ENCODE results near the gene VWCE. TPM values are rescaled to one million over a fixed set of nuclear protein-coding genes. Genes with fewer than 3 reads are reported as not detected.

VWCE gene
- total RNA-seq, 2 donors from 2014 or later = 2.0 to 4.3 TPM

GRCh38 chr11:61278001-61278470 is 17.1 kb downstream of the VWCE start:
- Histone ChIP-seq H3K27me3 (replicated peaks; ENCODE audit: insufficient read depth) (no peaks in the 10 kb centered on the region), H3K4me1 (replicated peaks) (no peaks in the 10 kb centered on the region), H3K36me3 (no peaks in the 10 kb centered on the region), H3K27ac (no peak overlapping the region), H3K4me3 (no peak overlapping the region), H3K9me3 (no peaks in the 10 kb centered on the region)
- intact Hi-C loops (cut with DNase I) = no loop called here
- DNase-seq (ENCODE audit: low spot score) = no peak
- no peak for TF ChIP-seq POLR2A (IDR thresholded peaks at IDR 0.05)
- no peak for TF ChIP-seq POLR2AphosphoS5 (IDR thresholded peaks at IDR 0.05)
- TF ChIP-seq CTCF (IDR thresholded peaks at IDR 0.05) = no peak
- 52% methylated on average over 10 of the region's 10 CpGs for WGBS

- no peak overlapping the region for H3K27ac ChIP-seq
- intact Hi-C loops (cut with DNase I) = no loop called here
- H3K36me3 ChIP-seq = no peaks in the 10 kb centered on the region
- WGBS = 77% methylated on average over 14 of the region's 14 CpGs
- H3K4me1 ChIP-seq (replicated peaks) = no peaks in the 10 kb centered on the region
- no peaks in the 10 kb centered on the region for H3K9me3 ChIP-seq
- DNase-seq (ENCODE audit: low spot score) = no peak
- H3K4me3 ChIP-seq = no peak overlapping the region
- no peaks in the 10 kb centered on the region for H3K27me3 ChIP-seq (replicated peaks; ENCODE audit: insufficient read depth)
- no peak for TF ChIP-seq CTCF (IDR thresholded peaks at IDR 0.05)
- TF ChIP-seq POLR2A (IDR thresholded peaks at IDR 0.05) = no peak
- TF ChIP-seq POLR2AphosphoS5 (IDR thresholded peaks at IDR 0.05) = no peak
Observed at GRCh38 chr11:61277186-61278000, 17.7 kb downstream of the VWCE start.

- no peak for TF ChIP-seq POLR2AphosphoS5 (IDR thresholded peaks at IDR 0.05)
- no peak for TF ChIP-seq POLR2A (IDR thresholded peaks at IDR 0.05)
- TF ChIP-seq CTCF (IDR thresholded peaks at IDR 0.05) = no peak
- no peak for DNase-seq (ENCODE audit: low spot score)
- Histone ChIP-seq H3K4me3 (no peak overlapping the region), H3K36me3 (no peaks in the 10 kb centered on the region), H3K27ac (no peak overlapping the region), H3K9me3 (no peaks in the 10 kb centered on the region), H3K4me1 (replicated peaks) (no peaks in the 10 kb centered on the region), H3K27me3 (replicated peaks; ENCODE audit: insufficient read depth) (no peaks in the 10 kb centered on the region)
- 94% methylated on average over 4 of the region's 4 CpGs for WGBS
- intact Hi-C loops (cut with DNase I) = no loop called here
Observed at GRCh38 chr11:61275191-61275590, 19.9 kb downstream of the VWCE start.

- Histone ChIP-seq H3K4me1 (replicated peaks) (no peaks in the 10 kb centered on the region), H3K9me3 (no peaks in the 10 kb centered on the region), H3K27ac (no peak overlapping the region), H3K36me3 (no peaks in the 10 kb centered on the region), H3K27me3 (replicated peaks; ENCODE audit: insufficient read depth) (no peaks in the 10 kb centered on the region), H3K4me3 (no peak overlapping the region)
- intact Hi-C loops (cut with DNase I) = no loop called here
- WGBS = 94% methylated on average over 4 of the region's 4 CpGs
- TF ChIP-seq POLR2A (IDR thresholded peaks at IDR 0.05) (no peak), CTCF (IDR thresholded peaks at IDR 0.05) (no peak), POLR2AphosphoS5 (IDR thresholded peaks at IDR 0.05) (no peak)
- DNase-seq (ENCODE audit: low spot score) = no peak
Observed at GRCh38 chr11:61274084-61274483, 21.0 kb downstream of the VWCE start.
